ENCODE data around the gene CCL26. TPM values are rescaled to one million over a fixed set of nuclear protein-coding genes. Genes with fewer than 3 reads are reported as not detected.

CCL26 gene
- total and polyA plus RNA-seq, 9 of the 15 experiments (the other 6 are each of a cell fraction or from before 2014, with no cell fraction given): 2.3 to 26.8 (median 8.4) TPM

- TF ChIP-seq CCAR2 (IDR thresholded peaks at IDR 0.05; ENCODE audit: low read depth, low read length): no peak
- TF ChIP-seq ZNF239 (CRISPR knock-in tag; IDR thresholded peaks at IDR 0.05): no peak
- TF ChIP-seq RERE (CRISPR knock-in tag; IDR thresholded peaks at IDR 0.05; ENCODE audit: borderline replicate concordance): no peak
- TF ChIP-seq TAF9B (IDR thresholded peaks at IDR 0.05; ENCODE audit: partially characterized antibody): no peak
- TF ChIP-seq BHLHE40 (IDR thresholded peaks at IDR 0.05; ENCODE audit: low read length): no peak
- TF ChIP-seq THAP7 (CRISPR knock-in tag; IDR thresholded peaks at IDR 0.05): no peak
- no peak for TF ChIP-seq NONO (IDR thresholded peaks at IDR 0.05; ENCODE audit: low read depth in 2 of 2, low read length in 1 of 2)
- no peak for TF ChIP-seq TCF7 (IDR thresholded peaks at IDR 0.05; ENCODE audit: borderline replicate concordance)
- TF ChIP-seq MTA3 (IDR thresholded peaks at IDR 0.05; ENCODE audit: borderline replicate concordance): no peak
- TF ChIP-seq MYBL2 (IDR thresholded peaks at IDR 0.05; ENCODE audit: low read depth): no peak
- no peak for TF ChIP-seq MYBL2 (CRISPR knock-in tag; IDR thresholded peaks at IDR 0.05; ENCODE audit: borderline replicate concordance)
- no peak for TF ChIP-seq RBM15 (IDR thresholded peaks at IDR 0.05; ENCODE audit: insufficient read depth, low read length)
- no peak for TF ChIP-seq HOMEZ (CRISPR knock-in tag; IDR thresholded peaks at IDR 0.05)
- 0 out of 4 replicates have a peak, but pooled peaks of 1 of the 2 experiments have one; percentile 38 for TF ChIP-seq HDAC1 (IDR thresholded peaks at IDR 0.05)
- no peak for TF ChIP-seq MXD1 (CRISPR knock-in tag; IDR thresholded peaks at IDR 0.05; ENCODE audit: borderline replicate concordance, poor library complexity, severe bottlenecking)
- TF ChIP-seq ZNF639 (CRISPR knock-in tag; conservative IDR thresholded peaks at IDR 0.05 in 1 of 2, IDR thresholded peaks at IDR 0.05 in 1 of 2): peak in 1 of 2 experiments; percentile 13; a peak in 1 of 4 replicates
These were observed 32.0 kb downstream of the CCL26 start (continued) for GRCh38 chr7:75739796-75740672.
